OCI-LY1 (cell line): ENCODE results near the gene TUFM.

Experiments
- H2AFZ ChIP-seq: fragments of 200-600 bp; sonication (generic), shearing (Covaris generic); 2 replicates; pipeline ENCODE4 v1.6.0; 2014; ENCODE audit warnings: antibody characterized with exemption, mild to moderate bottlenecking, low read length
- H3F3A ChIP-seq: fragments of 200-600 bp; sonication (generic), shearing (Covaris generic); 2 replicates; pipeline ENCODE4 v1.6.0; 2014; ENCODE audit warnings: mild to moderate bottlenecking, antibody characterized with exemption, low read length, moderate library complexity; ENCODE audit not compliant: insufficient read depth
- H3K27ac ChIP-seq: fragments of 200-600 bp; sonication (generic); 2 replicates; pipeline ENCODE4 v1.5.1; 2014; ENCODE audit warnings: low read length, mixed run types, mild to moderate bottlenecking, low read depth; ENCODE audit not compliant: poor library complexity, severe bottlenecking
- H3K27me3 ChIP-seq: fragments of 200-600 bp; sonication (generic); 2 replicates; pipeline ENCODE4 v1.6.0; 2014; ENCODE audit warnings: antibody characterized with exemption, mild to moderate bottlenecking, low read length, moderate library complexity; ENCODE audit not compliant: insufficient read depth
- H3K36me3 ChIP-seq: fragments of 200-600 bp; sonication (generic); 2 replicates; pipeline ENCODE4 v1.6.1; 2014; ENCODE audit warnings: mild to moderate bottlenecking, antibody characterized with exemption, low read length, moderate library complexity, mixed read lengths; ENCODE audit not compliant: insufficient read depth
- H3K4me1 ChIP-seq: fragments of 200-600 bp; sonication (generic); 2 replicates; pipeline ENCODE4 v1.5.1; 2014; ENCODE audit warnings: mild to moderate bottlenecking, low read length, moderate library complexity; ENCODE audit not compliant: insufficient read depth, severe bottlenecking
- H3K4me2 ChIP-seq: fragments of 200-600 bp; sonication (generic), shearing (Covaris generic); 2 replicates; pipeline ENCODE4 v1.6.1; 2014; ENCODE audit warnings: low read length
- H3K4me3 ChIP-seq: fragments of 200-600 bp; sonication (generic); 2 replicates; pipeline ENCODE4 v1.5.1; 2014; ENCODE audit warnings: low read length, low read depth, mild to moderate bottlenecking, mixed read lengths; ENCODE audit not compliant: poor library complexity, severe bottlenecking
- H3K79me2 ChIP-seq: fragments of 200-600 bp; shearing (Covaris generic); 2 replicates; pipeline ENCODE4 v1.6.1; 2016; ENCODE audit warnings: mixed run types, low read length, mixed read lengths; ENCODE audit not compliant: insufficient read depth
- H3K9ac ChIP-seq: fragments of 200-600 bp; sonication (generic), shearing (Covaris generic); 2 replicates; pipeline ENCODE4 v1.6.1; 2014; ENCODE audit warnings: mild to moderate bottlenecking, low read length, mixed read lengths
- H3K9me2 ChIP-seq: fragments of 200-600 bp; sonication (generic), shearing (Covaris generic); 2 replicates; pipeline ENCODE4 v1.6.1; 2014; ENCODE audit warnings: low read depth, mild to moderate bottlenecking, low read length, mixed read lengths
- H3K9me3 ChIP-seq: fragments of 200-600 bp; shearing (Covaris generic); 2 replicates; pipeline ENCODE4 v1.6.1; 2014; ENCODE audit warnings: low read length, mixed read lengths
- H4K20me1 ChIP-seq: fragments of 200-600 bp; sonication (generic), shearing (Covaris generic); 2 replicates; pipeline ENCODE4 v1.6.0; 2016; ENCODE audit warnings: mild to moderate bottlenecking, low read length; ENCODE audit not compliant: insufficient read depth
- CTCF ChIP-seq: fragments of 200-600 bp; sonication (generic), shearing (Covaris generic); IDR thresholded peaks from 2 replicates; pipeline ENCODE4 v1.5.1; 2017; ENCODE audit warnings: mild to moderate bottlenecking, antibody characterized with exemption, low read length, moderate library complexity, mixed read lengths
- EZH2 ChIP-seq: fragments of 200-600 bp; sonication (generic), shearing (Covaris generic); IDR thresholded peaks from 2 replicates; pipeline ENCODE4 v1.8.0; 2017; ENCODE audit warnings: borderline replicate concordance, mixed run types, mild to moderate bottlenecking, antibody characterized with exemption, low read length, moderate library complexity, mixed read lengths

The TUFM gene

GRCh38 chr16:28865001-28865688 lies 19.0 kb upstream of the TUFM start:
- Histone ChIP-seq H3K9me2 (no peaks in the 10 kb centered on the region), H3K9ac (peak overlapping the region; percentile 81; the same call in 1 of the 2 replicates), H3K79me2 (peaks cover 3% of the 10 kb centered on the region; the same call in 1 of the 2 replicates), H3K4me3 (peak overlapping the region; percentile 81), H2AFZ (no peak overlapping the region), H3K9me3 (no peaks in the 10 kb centered on the region), H3K4me1 (peaks cover 27% of the 10 kb centered on the region), H3F3A (no peaks in the 10 kb centered on the region), H3K27me3 (no peaks in the 10 kb centered on the region), H3K27ac (no peak overlapping the region), H4K20me1 (no peaks in the 10 kb centered on the region), H3K4me2 (peak overlapping the region; percentile 87), H3K36me3 (peaks cover 34% of the 10 kb centered on the region)
- no peak for TF ChIP-seq EZH2
- TF ChIP-seq CTCF, result no peak

- Histone ChIP-seq H3K9me2 (no peaks in the 10 kb centered on the region), H2AFZ (no peak overlapping the region), H3K4me3 (peak overlapping the region; percentile 81), H3F3A (no peaks in the 10 kb centered on the region), H3K79me2 (peaks cover 3% of the 10 kb centered on the region; the same call in 1 of the 2 replicates), H3K36me3 (peaks cover 24% of the 10 kb centered on the region), H3K27ac (peak overlapping the region; percentile 83), H3K9me3 (no peaks in the 10 kb centered on the region), H3K4me2 (peak overlapping the region; percentile 87), H3K9ac (peak overlapping the region; percentile 81), H4K20me1 (no peaks in the 10 kb centered on the region), H3K27me3 (no peaks in the 10 kb centered on the region), H3K4me1 (peaks cover 27% of the 10 kb centered on the region)
- TF ChIP-seq EZH2 (no peak), CTCF (no peak)
These were observed 18.0 kb upstream of the TUFM start for GRCh38 chr16:28863929-28864793.

GRCh38 chr16:28859326-28859725 lies 13.2 kb upstream of the TUFM start:
- no peaks in the 10 kb centered on the region for H3F3A ChIP-seq
- H3K79me2 ChIP-seq, result peaks cover 2% of the 10 kb centered on the region; the same call in 1 of the 2 replicates
- no peak overlapping the region for H3K4me3 ChIP-seq
- no peaks in the 10 kb centered on the region for H3K9me3 ChIP-seq
- H3K4me2 ChIP-seq, result no peak overlapping the region
- peaks cover 11% of the 10 kb centered on the region for H3K4me1 ChIP-seq
- H3K36me3 ChIP-seq, result peaks cover 5% of the 10 kb centered on the region; the same call in 1 of the 2 replicates
- no peak for TF ChIP-seq EZH2
- H3K27ac ChIP-seq, result peak overlapping the region; percentile 25
- no peaks in the 10 kb centered on the region for H3K27me3 ChIP-seq
- no peak overlapping the region for H3K9ac ChIP-seq
- H2AFZ ChIP-seq, result no peak overlapping the region
- H3K9me2 ChIP-seq, result no peaks in the 10 kb centered on the region
- no peaks in the 10 kb centered on the region for H4K20me1 ChIP-seq
